GM20000 (cell line): Measurements from ENCODE around the gene PSAP.
A peak's percentile ranks its signal among the peaks of the same experiment; 100 is the strongest.

Source experiments
- DNase-seq: peaks from one replicate; pipeline ENCODE4 v3.0.0; 2012; ENCODE audit warnings: low spot score
- CTCF ChIP-seq: IDR thresholded peaks from 2 replicates; pipeline ENCODE4 v1.5.1; 2012; ENCODE audit warnings: mild to moderate bottlenecking, control low read depth; ENCODE audit errors: extremely low read depth, missing control alignments

Gene PSAP

DNA sequence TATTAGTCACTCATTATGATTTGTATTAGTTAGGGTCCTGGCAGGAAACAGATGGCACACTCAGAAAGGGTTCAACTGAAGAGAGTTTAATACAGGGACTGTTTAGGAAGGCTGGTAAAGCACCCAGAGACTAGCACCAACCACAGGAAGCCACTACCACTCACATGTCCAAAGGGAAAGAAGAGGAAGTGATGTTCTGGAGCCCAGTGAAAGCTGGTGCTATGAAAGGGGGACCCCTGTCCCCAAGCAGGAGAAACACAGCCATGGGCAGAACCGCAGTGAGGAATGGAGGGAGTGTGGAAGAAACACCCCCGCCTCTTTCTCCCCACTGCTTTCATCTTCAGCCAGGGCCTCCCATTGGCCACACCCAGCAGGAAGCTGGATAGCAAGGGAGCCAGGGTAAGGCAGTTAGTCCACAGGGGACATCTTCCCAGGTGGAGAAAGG, 74.5 kb downstream of the PSAP start:
- TF ChIP-seq CTCF, result no peak
- DNase-seq, result no peak

DNA sequence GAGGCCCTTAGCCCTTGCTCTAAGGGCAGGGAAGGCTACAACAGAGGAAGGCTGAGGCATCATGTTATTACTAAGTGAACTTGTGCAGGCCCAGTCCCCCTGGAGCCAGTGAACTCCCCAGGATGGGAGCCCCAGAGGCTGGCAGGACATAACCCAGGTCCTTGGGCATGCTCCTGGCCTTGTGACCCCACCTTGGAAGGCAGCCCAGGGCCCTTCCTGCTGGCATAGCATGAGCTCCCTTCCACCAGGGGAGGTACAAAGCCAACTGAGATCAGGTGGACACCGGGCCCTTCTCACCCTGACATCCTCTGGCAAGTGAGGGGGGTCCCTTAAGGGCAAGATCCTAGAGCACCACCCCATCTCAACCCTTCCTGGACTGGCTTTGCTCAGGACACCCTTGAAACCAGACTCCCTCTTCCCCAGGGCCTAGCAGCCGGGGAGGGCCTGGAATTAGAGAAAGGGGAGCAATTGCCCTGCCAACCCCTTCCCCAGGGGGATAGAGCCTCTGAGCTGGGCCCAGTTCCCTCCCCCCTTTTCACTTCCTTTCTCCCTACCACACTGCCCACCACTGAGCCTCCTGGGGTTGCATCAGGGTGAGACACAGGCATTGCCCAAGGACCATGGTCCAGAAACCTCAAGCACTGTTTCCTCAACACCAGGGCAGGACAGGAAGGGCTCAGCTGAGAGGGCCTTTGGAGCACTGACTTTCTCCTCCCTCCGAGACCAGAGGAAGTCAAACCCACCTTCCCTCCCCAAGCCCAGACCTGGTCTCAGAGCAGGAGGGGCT, 75.9 kb downstream of the PSAP start:
- no peak for DNase-seq
- no peak for TF ChIP-seq CTCF

DNA sequence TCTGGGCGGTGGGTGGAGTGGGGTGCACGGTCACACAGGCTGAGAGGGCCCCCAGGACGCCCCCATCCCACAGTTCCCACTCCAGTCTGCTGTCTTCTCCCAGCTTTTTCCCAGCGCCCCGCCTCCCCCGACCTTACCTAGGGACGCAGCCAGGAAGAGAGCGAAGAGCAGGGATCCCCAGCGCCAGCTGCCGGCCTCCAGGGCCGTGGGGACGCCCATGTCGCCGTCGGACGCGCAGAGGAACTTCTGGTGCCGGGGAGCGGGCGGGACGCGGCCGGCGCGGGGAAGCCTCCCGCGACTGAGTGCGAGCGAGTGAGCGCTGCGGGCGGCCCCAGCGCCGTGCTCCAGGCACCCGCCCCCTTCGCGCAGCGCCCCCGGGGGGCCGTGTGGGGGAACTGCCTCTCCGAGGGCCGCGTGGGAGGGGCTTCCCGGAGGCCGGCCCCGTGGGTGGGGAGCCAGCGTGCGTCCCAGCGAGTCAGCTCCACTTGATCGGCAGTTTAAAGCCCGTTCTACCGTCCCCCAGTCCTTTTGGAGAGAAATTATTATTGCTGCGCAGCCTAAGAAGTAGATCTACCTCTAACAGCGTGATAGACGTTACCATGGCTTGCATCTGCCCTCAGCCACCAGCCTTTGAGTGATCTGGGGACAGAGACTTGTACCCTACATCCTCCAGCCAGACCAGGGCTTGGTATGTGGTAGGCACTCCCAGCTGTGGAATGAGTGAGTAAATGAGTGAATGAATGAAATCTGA, 77.7 kb downstream of the PSAP start, which contains the start of gene VSIR:
TSS of gene VSIR (minus strand) at position 300 of the 751 bp plus-strand sequence. CDS start at position 219, 81 bp downstream.
- TF ChIP-seq CTCF, result peak; percentile 93
- DNase-seq, result peak; percentile 94

GRCh38 chr10:71772832-71773220, 78.2 kb downstream of the PSAP start:
- DNase-seq, result no peak
- no peak for TF ChIP-seq CTCF

DNA sequence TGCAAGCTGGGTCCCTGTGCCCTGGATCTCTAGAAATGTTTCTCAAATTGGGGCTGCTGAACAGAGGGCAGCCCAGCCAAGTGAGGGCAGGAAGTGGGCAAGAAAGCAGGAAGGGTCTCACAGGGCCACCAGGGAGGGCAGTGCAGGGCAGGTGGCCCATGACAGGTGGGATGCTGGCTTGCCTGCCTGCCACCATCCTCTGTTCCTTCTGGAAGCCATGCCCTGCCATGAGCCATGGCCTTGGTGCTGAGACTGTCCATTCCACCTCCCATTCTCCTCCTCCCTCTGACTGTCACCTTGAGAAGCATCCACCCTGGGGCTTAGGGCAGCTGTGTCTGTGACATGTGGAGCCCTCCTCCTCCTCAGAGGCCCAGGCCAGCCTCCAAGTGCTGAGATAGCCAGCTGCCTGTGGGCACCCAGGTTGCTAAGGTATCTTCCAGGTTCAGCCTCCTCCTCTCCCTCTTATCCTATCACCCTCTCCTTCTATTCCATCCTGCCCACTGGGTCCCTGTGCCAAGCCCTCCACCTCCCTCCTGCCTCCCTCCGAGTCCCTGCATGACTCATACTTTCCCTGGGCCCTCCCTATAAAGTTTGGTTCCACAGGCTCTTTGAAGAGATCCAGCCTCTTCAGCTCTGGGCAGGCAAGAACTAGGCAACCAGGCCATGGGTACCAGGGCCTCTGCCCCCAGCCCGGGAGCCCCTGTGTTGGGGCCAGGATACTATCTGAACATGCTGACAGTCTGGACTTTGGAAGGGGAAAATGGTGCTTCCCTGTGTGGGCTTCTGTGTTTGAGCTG, 79.0 kb downstream of the PSAP start:
- TF ChIP-seq CTCF, result no peak
- no peak for DNase-seq

DNA sequence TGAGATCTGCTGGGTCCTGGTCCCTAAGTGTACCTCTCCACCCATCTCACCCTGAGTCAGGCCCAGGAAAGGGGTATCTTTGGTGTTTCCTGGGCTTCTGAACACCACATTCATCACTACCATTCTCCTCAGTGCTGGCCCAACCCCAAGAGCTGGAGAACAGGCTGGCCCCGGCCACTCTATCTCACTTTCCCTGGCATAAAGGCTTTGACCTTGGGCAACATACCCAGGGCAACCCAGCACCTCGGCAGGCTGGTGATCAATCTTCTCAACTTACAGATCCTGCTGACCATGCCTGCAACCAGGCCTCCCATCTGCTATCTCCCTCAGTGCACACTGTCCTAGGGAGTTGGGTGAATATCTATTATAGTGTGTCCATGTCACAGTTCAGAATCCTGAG, 79.8 kb downstream of the PSAP start:
- no peak for DNase-seq
- TF ChIP-seq CTCF, result no peak
